ENCODE data around the gene GPR25.

The GPR25 gene

DNA sequence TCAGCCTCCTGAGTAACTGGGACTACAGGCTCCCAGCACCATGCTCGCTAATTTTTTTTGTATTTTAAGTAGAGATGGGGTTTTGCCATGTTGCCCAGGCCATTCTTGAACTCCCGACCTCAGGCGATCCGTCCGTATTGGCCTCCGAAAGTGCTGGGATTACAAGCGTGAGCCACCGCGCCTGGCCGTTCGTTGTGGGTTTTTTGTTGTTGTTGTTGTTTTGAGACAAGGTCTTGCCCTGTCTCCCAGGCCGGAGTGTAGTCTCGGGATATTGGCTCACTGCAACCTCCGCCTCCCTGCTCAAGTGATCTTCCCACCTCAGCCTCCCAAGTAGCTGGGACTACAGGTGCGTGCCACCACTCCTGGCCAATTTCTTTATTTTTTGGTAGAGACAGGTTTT lies 17.2 kb downstream of the GPR25 start:
- Histone ChIP-seq H3K9me3 (ENCODE audit: insufficient read depth, low read length) (no peaks in the 10 kb centered on the region), H3K9ac (ENCODE audit: low read length) (no peak overlapping the region), H3K4me2 (ENCODE audit: low read depth, low read length, poor library complexity, severe bottlenecking) (no peak overlapping the region), H3K27me3 (ENCODE audit: low read length) (no peaks in the 10 kb centered on the region), H2AFZ (ENCODE audit: low read depth, low read length, severe bottlenecking) (no peak overlapping the region), H4K20me1 (ENCODE audit: low read depth, low read length) (no peaks in the 10 kb centered on the region), H3K27ac (ENCODE audit: low read depth, low read length) (no peak overlapping the region), H3F3A (ENCODE audit: insufficient read depth) (no peaks in the 10 kb centered on the region), H3K9me2 (replicated peaks; ENCODE audit: insufficient read depth, low read length) (no peaks in the 10 kb centered on the region), H3K79me2 (ENCODE audit: insufficient read depth, low read length) (no peaks in the 10 kb centered on the region), H3K4me3 (ENCODE audit: insufficient read depth, low read length, poor library complexity, severe bottlenecking) (no peak overlapping the region), H3K36me3 (ENCODE audit: low read length) (no peaks in the 10 kb centered on the region)
- no peak for TF ChIP-seq EZH2phosphoT487 (conservative IDR thresholded peaks at IDR 0.05; ENCODE audit: low read length)
- TF ChIP-seq, protein P1, sequence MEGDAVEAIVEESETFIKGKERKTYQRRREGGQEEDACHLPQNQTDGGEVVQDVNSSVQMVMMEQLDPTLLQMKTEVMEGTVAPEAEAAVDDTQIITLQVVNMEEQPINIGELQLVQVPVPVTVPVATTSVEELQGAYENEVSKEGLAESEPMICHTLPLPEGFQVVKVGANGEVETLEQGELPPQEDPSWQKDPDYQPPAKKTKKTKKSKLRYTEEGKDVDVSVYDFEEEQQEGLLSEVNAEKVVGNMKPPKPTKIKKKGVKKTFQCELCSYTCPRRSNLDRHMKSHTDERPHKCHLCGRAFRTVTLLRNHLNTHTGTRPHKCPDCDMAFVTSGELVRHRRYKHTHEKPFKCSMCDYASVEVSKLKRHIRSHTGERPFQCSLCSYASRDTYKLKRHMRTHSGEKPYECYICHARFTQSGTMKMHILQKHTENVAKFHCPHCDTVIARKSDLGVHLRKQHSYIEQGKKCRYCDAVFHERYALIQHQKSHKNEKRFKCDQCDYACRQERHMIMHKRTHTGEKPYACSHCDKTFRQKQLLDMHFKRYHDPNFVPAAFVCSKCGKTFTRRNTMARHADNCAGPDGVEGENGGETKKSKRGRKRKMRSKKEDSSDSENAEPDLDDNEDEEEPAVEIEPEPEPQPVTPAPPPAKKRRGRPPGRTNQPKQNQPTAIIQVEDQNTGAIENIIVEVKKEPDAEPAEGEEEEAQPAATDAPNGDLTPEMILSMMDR (IDR thresholded peaks at IDR 0.05; ENCODE audit: insufficient read depth, low read length, poor library complexity, severe bottlenecking) = no peak

DNA sequence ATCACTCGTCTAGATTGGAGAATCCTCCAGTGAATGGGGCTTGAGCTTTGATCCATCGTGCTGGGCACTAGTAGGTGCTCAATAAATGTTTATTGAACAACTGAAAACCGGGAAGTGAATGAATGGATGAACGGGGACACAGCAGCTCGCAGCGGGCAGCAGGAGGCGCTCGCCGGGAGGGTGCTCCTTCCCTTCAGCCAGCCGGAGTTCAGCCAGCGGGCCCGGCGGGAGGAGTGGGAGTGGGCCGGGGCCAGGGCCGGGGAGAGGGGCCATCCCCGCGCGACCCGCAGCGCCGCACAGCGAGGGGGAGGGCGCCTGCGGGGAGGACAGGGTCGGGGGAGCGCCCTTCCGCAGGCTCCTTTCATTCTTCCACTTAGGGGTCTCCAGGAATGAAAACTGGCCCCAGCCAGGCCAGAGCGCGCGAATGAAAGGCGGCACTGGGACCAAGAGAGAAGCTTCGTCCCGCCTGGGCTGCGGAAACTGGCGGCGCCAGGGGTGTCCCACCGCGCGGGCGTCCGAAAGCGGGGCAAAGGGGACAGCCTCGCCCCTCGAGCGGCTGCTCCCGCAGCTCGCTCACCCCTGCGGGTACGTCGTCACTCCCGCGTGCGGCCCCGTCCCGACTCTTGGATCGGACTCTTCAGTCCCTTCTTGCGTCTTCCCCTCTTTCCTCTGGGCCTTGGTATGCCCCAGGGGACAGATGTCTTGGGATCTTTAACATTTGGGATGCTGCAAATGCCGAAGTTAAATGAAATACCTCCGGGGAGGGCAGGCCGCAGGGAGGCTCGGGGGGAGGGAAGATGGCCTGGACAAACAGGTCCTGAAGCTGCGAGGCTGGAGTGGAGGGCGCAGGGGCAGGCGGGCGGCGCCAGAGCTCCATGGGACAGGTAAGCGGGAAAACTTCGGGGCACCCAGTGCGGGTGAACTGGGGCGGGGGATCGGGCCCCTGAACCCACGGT lies 18.3 kb downstream of the GPR25 start:
- Histone ChIP-seq H3K9ac (ENCODE audit: low read length) (peak overlapping the region; percentile 32; the same call in 1 of the 2 replicates), H2AFZ (ENCODE audit: low read depth, low read length, severe bottlenecking) (peak overlapping the region; percentile 28), H3K9me3 (ENCODE audit: insufficient read depth, low read length) (no peaks in the 10 kb centered on the region), H3K4me2 (ENCODE audit: low read depth, low read length, poor library complexity, severe bottlenecking) (peak overlapping the region; percentile 41), H3K27me3 (ENCODE audit: low read length) (no peaks in the 10 kb centered on the region), H3F3A (ENCODE audit: insufficient read depth) (no peaks in the 10 kb centered on the region), H3K4me3 (ENCODE audit: insufficient read depth, low read length, poor library complexity, severe bottlenecking) (peak overlapping the region; percentile 20), H3K79me2 (ENCODE audit: insufficient read depth, low read length) (no peaks in the 10 kb centered on the region), H3K9me2 (replicated peaks; ENCODE audit: insufficient read depth, low read length) (no peaks in the 10 kb centered on the region), H4K20me1 (ENCODE audit: low read depth, low read length) (no peaks in the 10 kb centered on the region), H3K27ac (ENCODE audit: low read depth, low read length) (no peak overlapping the region), H3K36me3 (ENCODE audit: low read length) (no peaks in the 10 kb centered on the region)
- TF ChIP-seq, protein P1 (IDR thresholded peaks at IDR 0.05; ENCODE audit: insufficient read depth, low read length, poor library complexity, severe bottlenecking) = peak; percentile 36
- TF ChIP-seq EZH2phosphoT487 (conservative IDR thresholded peaks at IDR 0.05; ENCODE audit: low read length) = no peak

DNA sequence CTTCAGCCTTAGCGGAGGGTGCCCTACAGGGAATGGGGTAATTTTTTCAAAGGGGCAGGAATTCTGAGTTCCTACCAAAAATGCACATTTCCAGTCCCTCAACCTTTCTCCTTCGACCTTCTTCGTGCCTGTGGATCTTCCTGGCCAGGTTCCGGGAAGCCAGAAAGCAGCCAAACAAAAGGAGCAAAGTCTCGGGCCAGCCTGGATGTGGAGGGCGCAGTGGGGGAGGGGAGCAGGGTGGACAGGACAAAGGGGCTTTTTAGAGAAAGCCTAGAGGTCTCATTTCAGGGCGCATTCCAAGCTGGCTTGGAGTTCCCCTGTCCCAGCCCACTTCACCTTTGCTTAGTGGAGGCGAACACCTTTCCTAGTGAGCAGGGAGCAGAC lies 19.0 kb downstream of the GPR25 start:
- Histone ChIP-seq H3K36me3 (ENCODE audit: low read length) (no peaks in the 10 kb centered on the region), H3K27ac (ENCODE audit: low read depth, low read length) (no peak overlapping the region), H3K9me3 (ENCODE audit: insufficient read depth, low read length) (no peaks in the 10 kb centered on the region), H3K4me3 (ENCODE audit: insufficient read depth, low read length, poor library complexity, severe bottlenecking) (no peak overlapping the region), H3K27me3 (ENCODE audit: low read length) (no peaks in the 10 kb centered on the region), H3K9ac (ENCODE audit: low read length) (no peak overlapping the region), H4K20me1 (ENCODE audit: low read depth, low read length) (no peaks in the 10 kb centered on the region), H2AFZ (ENCODE audit: low read depth, low read length, severe bottlenecking) (no peak overlapping the region), H3K9me2 (replicated peaks; ENCODE audit: insufficient read depth, low read length) (no peaks in the 10 kb centered on the region), H3K4me2 (ENCODE audit: low read depth, low read length, poor library complexity, severe bottlenecking) (no peak overlapping the region), H3K79me2 (ENCODE audit: insufficient read depth, low read length) (no peaks in the 10 kb centered on the region), H3F3A (ENCODE audit: insufficient read depth) (no peaks in the 10 kb centered on the region)
- TF ChIP-seq EZH2phosphoT487 (conservative IDR thresholded peaks at IDR 0.05; ENCODE audit: low read length) = no peak
- TF ChIP-seq, protein P1 (IDR thresholded peaks at IDR 0.05; ENCODE audit: insufficient read depth, low read length, poor library complexity, severe bottlenecking) = no peak

Data from SU-DHL-6 (cell line).